CD4-positive, alpha-beta T cell treated with Interleukin-17A for 4 hours (primary cell): ENCODE measurements around the gene B3GLCT.

ENCODE experiments used
- DNase-seq: peaks from one replicate; pipeline ENCODE4 v3.0.0-alpha.2; 2020; ENCODE audit warnings: mixed read lengths

The B3GLCT gene

DNA sequence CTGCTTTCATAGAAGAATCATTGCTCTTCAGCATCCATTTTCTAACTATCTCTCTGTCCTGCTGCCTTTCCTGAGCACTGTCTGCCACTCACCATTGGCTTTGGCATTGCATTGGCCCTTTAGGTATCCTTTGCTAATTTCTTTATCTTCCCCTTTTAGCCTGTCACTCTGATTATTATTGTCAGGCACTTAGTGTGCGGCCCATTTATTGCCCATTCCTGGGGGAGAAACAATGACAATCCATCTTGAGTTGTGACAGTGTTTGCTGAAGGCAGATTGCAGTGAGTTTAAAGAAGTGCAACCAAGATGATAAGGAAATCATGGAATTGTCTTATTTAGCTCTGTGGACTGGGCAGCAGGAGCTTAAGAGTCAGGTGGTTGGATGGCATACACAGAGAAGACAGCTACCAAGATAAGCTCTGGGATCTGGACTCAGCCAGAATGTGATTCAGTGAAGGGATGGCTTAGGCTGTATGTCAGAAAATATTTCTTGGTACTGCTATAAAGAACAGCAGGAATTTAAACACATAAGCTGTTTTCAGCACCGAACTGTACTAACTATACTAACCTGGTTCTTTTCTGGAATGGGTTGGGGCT lies 25.3 kb downstream of the B3GLCT start:
- DNase-seq: no peak

GRCh38 chr13:31225998-31226675 lies 26.4 kb downstream of the B3GLCT start:
- DNase-seq: no peak

GRCh38 chr13:31227063-31227462 lies 27.3 kb downstream of the B3GLCT start:
- no peak for DNase-seq

GRCh38 chr13:31227870-31228269 lies 28.1 kb downstream of the B3GLCT start:
- DNase-seq: no peak

GRCh38 chr13:31234729-31235128 lies 35.0 kb downstream of the B3GLCT start:
- DNase-seq: no peak

GRCh38 chr13:31236211-31236786 lies 36.5 kb downstream of the B3GLCT start:
- DNase-seq: no peak

- DNase-seq: no peak
Measured at GRCh38 chr13:31240921-31241320, 41.1 kb downstream of the B3GLCT start.

GRCh38 chr13:31242367-31242766 lies 42.6 kb downstream of the B3GLCT start:
- no peak for DNase-seq

GRCh38 chr13:31242916-31243315 lies 43.1 kb downstream of the B3GLCT start:
- no peak for DNase-seq

- DNase-seq: no peak
Measured at GRCh38 chr13:31245598-31246373, 46.0 kb downstream of the B3GLCT start.

GRCh38 chr13:31246918-31247317 lies 47.1 kb downstream of the B3GLCT start:
- no peak for DNase-seq

DNA sequence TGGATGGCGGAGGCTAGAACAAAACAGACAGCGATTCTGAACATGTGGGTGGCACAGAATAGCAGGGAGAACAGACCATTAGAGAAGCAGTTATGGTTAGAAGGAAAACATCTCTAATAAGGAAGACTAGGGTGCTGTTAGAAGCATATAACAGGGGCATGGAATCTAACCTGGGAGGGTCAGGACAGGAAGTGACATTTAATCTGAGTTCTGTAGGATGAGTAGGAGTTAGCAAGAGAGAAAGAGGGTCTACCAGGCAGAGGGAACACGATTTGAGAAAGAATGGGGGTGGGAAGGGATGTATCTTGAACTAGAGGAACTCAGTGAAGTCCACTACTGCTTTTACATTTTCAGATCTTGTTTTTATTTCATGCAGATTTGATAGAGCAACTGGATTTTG lies 48.6 kb downstream of the B3GLCT start:
- no peak for DNase-seq

- no peak for DNase-seq
Measured at GRCh38 chr13:31248965-31249539, 49.3 kb downstream of the B3GLCT start.

- DNase-seq: no peak
Measured at GRCh38 chr13:31250435-31250834, 50.7 kb downstream of the B3GLCT start.

DNA sequence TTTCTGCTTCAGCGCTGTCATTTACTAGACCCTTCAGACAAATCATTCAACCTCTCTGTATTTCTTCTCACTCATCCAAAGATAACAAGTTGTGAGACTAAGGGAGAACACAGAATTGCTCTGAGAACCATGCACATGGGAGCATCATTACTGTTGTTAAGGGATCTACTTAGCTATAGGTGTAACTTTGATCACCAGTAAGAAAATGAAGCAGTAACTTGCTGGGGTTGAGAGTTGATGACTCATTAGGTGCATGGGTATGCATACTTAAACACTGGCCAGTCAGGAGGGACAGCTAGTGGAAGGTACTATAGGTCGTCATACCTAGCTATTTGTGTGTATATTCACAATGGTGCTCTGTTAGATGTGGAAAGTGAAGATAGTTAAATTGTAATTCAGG lies 61.5 kb downstream of the B3GLCT start:
- DNase-seq: no peak

GRCh38 chr13:31263346-31263745 lies 63.6 kb downstream of the B3GLCT start:
- no peak for DNase-seq

- DNase-seq: no peak
Measured at GRCh38 chr13:31264151-31264550, 64.4 kb downstream of the B3GLCT start.

DNA sequence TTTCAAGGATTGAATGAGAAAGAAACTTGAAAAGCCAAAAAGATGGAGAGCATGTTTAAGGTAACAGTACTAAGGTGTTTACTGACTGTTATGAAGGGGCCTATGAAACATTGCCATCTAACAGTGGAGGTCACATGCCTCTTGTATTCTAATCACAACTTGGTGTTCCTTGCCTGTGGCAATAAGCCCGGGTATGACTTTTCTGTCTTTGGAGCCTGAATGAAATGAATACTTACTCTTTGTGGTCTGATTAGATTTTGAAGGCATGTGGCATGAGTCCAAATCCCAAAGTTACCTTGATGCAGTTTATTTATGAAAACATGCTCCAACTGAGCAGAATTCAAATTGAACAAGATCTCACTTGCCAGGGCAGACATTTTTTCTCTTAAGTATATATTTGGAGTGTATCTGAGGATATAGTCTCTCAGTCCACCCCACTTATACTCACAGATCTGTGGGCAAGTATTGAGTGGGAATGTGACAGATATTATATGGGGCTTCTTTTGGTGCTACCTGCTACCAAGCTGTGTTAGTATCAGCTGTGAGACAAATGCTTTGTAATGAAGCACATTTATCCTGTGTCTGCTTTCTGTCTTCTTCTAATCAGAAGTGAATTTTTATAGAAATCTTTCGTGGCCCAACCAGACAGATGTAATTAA lies 67.5 kb downstream of the B3GLCT start:
- no peak for DNase-seq

- DNase-seq: no peak
Measured at GRCh38 chr13:31274390-31274789, 74.6 kb downstream of the B3GLCT start.

DNA sequence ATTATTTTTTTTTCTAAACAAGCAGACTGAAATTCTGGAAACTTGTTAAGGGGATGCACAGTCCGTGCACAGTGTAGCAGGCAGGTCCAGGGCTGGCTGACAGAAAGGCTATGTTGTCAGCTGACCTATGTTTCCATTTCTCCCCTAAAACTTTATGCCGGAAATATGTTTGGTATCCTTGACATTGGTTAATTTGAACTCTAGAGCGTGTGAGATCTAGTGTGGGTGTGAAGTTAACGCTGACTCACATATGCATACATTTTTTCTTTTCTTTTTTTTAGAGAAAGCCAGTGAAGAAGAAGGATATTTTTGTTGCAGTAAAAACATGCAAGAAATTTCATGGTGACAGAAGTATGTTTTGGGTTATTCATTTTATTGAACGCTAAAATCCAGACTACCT lies 76.6 kb downstream of the B3GLCT start:
- DNase-seq: no peak

- DNase-seq: no peak
Measured at GRCh38 chr13:31278869-31279268, 79.1 kb downstream of the B3GLCT start.

DNA sequence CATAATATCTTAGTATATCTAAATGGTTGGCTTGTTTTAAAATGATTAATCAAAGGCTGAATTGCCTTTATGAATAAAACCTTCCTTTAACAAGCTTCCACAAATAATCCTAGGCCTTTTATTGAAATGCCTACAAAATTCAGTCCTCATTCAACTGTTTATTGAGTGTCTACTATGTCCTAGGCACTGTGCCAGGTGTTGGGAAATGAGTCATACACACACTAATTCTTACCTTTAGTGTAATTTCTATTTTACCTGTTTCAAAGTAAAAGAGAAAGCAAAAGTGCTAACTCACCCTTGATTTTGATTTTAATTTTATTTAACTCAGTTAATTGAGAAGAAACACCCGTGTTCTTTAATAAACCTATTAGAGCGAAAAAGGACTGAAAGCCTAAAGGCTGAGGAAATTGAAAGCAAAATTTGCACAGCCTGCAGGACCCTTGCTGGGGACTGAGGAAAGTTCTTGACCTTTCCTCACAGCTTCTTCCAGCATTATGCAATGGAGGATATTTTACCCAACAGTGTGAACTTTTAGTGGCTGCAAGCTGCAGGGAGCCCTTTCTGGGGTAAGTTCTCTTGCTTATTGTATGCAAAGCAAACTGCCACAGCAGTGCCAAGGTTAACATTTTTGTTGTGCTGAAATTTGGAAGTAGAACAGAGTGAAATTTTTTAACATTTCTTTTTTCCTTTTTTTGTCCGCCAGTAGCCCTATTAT lies 83.1 kb downstream of the B3GLCT start:
- DNase-seq: no peak
